Ascending aorta (tissue), 2 donors: ENCODE results near the gene PARP4. TPM values are rescaled to one million over a fixed set of nuclear protein-coding genes. Genes with fewer than 3 reads are reported as not detected.

Experiments used
- DNase-seq, 2 donors: peaks; one replicate each; pipeline ENCODE4 v3.0.0-alpha.2; 2019; ENCODE audit warnings: low spot score in 2 of 2
- H3K27ac ChIP-seq, 2 donors: fragments of 200-600 bp; sonication (generic); one replicate each; pipeline ENCODE4 v1.5.1; 2016 to 2017; ENCODE audit warnings: mild to moderate bottlenecking in 1 of 2
- H3K27me3 ChIP-seq: fragments of 200-600 bp; sonication (generic); one replicate; pipeline ENCODE4 v1.5.1; 2017
- H3K36me3 ChIP-seq, 2 donors: fragments of 200-600 bp; sonication (generic); one replicate each; pipeline ENCODE4 v1.5.1; 2016
- H3K4me1 ChIP-seq, 2 donors: fragments of 200-600 bp; sonication (generic); one replicate each; pipeline ENCODE4 v1.5.1; 2016 to 2017; ENCODE audit warnings: mild to moderate bottlenecking in 1 of 2
- H3K4me3 ChIP-seq, 2 donors: fragments of 200-600 bp; sonication (generic); one replicate each; pipeline ENCODE4 v1.5.1; 2016 to 2017; ENCODE audit warnings: mild to moderate bottlenecking in 1 of 2
- H3K9me3 ChIP-seq, 2 donors: fragments of 200-600 bp; sonication (generic); one replicate each; pipeline ENCODE4 v1.5.1; 2016
- intact Hi-C: fragments of 100-400 bp; cut with DNase I; formaldehyde crosslinking; loops from one replicate; pipeline ENCODE4 v1.15.1; 2023
- total RNA-seq: library from RNA; depleted of rRNA; stranded (reverse); fragments of >200 nt; gene quantifications from one replicate; pipeline ENCODE4 v1.1.0, GENCODE V29; 2016
- TF ChIP-seq, protein P1 (sequence below), 3 experiments: fragments of 200-600 bp in 2 of 3; fragments of 450-650 bp in 1 of 3; sonication (generic) in 2 of 3; IDR thresholded peaks; one replicate each; pipeline ENCODE4 v1.5.1; 2016 to 2019; ENCODE audit warnings: antibody characterized with exemption in 3 of 3, mild to moderate bottlenecking in 1 of 3, moderate library complexity in 1 of 3

Gene PARP4
- total RNA-seq, 1 donor from 2014 or later, result 15.8 TPM

GRCh38 chr13:24540236-24541126 is 27.9 kb upstream of the PARP4 start:
- TF ChIP-seq, protein P1, sequence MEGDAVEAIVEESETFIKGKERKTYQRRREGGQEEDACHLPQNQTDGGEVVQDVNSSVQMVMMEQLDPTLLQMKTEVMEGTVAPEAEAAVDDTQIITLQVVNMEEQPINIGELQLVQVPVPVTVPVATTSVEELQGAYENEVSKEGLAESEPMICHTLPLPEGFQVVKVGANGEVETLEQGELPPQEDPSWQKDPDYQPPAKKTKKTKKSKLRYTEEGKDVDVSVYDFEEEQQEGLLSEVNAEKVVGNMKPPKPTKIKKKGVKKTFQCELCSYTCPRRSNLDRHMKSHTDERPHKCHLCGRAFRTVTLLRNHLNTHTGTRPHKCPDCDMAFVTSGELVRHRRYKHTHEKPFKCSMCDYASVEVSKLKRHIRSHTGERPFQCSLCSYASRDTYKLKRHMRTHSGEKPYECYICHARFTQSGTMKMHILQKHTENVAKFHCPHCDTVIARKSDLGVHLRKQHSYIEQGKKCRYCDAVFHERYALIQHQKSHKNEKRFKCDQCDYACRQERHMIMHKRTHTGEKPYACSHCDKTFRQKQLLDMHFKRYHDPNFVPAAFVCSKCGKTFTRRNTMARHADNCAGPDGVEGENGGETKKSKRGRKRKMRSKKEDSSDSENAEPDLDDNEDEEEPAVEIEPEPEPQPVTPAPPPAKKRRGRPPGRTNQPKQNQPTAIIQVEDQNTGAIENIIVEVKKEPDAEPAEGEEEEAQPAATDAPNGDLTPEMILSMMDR (IDR thresholded peaks at IDR 0.05), result no peak
- Histone ChIP-seq H3K4me3 (no peak overlapping the region), H3K36me3 (no peaks in the 10 kb centered on the region), H3K4me1 (no peaks in the 10 kb centered on the region), H3K27me3 (no peaks in the 10 kb centered on the region), H3K27ac (no peak overlapping the region), H3K9me3 (no peaks in the 10 kb centered on the region)
- no peak for DNase-seq
- intact Hi-C loops, result no loop called here

DNA sequence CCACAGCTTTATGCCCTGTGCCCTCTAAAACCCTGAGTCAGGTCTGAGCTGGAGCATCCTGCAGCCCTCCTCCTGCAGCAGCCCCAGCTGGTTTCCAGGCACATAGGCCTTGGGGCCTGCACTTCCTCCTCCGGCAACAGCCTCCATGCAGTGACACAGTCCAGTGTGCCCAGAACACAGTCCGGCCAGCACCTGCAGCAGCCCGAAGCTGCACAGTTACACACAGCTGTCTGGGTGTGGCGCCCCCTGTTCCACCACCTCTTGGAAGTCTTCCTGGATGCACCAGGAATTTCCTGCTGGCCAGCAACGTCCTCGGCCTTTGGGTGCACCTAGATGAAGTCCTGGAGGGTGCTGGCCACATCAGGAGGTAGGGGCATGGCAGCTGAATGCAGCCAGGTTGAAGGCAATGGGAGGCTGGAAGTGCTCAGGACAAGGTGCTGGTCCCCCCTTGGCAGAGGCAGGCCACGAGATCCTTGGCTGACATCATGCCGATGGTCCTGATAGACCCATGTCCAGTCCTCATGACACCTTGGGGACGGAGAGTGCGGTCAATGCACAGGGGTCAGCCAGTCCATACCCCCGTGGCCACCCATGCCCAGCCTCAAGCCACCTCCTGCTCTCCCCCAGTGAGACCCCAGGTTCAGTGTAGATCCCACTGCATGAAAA is 27.1 kb upstream of the PARP4 start:
- H3K36me3 ChIP-seq, result no peaks in the 10 kb centered on the region
- TF ChIP-seq, protein P1 (IDR thresholded peaks at IDR 0.05), result no peak
- no peaks in the 10 kb centered on the region for H3K9me3 ChIP-seq
- H3K27ac ChIP-seq, result no peak overlapping the region
- DNase-seq, result no peak
- no peak overlapping the region for H3K4me3 ChIP-seq
- no peaks in the 10 kb centered on the region for H3K4me1 ChIP-seq
- H3K27me3 ChIP-seq, result no peaks in the 10 kb centered on the region
- intact Hi-C loops, result no loop called here

DNA sequence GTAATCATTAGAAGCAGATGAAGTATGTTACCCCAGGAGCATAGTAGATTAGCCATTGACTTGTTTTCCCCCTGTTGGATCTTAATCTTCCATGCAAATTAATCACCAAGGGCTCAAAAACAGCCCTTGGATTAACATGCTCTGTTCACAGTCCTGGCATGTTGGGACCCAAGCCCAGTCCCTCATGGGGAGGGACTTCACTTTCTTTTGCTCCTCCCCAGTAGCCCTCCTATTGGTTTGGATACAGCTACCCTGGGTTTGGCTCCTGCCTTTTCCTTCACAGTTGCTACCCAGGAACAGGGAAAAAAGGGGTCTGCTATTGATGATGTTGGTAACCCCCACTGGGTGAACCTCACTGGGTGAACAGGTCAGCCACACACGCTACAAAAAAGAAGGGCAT is 16.9 kb upstream of the PARP4 start:
- TF ChIP-seq, protein P1 (IDR thresholded peaks at IDR 0.05), result no peak
- no peak for DNase-seq
- no peak overlapping the region for H3K27ac ChIP-seq
- no peaks in the 10 kb centered on the region for H3K36me3 ChIP-seq
- H3K4me1 ChIP-seq, result no peaks in the 10 kb centered on the region
- H3K27me3 ChIP-seq, result no peaks in the 10 kb centered on the region
- H3K9me3 ChIP-seq, result no peaks in the 10 kb centered on the region
- intact Hi-C loops, result no loop called here
- H3K4me3 ChIP-seq, result no peak overlapping the region

DNA sequence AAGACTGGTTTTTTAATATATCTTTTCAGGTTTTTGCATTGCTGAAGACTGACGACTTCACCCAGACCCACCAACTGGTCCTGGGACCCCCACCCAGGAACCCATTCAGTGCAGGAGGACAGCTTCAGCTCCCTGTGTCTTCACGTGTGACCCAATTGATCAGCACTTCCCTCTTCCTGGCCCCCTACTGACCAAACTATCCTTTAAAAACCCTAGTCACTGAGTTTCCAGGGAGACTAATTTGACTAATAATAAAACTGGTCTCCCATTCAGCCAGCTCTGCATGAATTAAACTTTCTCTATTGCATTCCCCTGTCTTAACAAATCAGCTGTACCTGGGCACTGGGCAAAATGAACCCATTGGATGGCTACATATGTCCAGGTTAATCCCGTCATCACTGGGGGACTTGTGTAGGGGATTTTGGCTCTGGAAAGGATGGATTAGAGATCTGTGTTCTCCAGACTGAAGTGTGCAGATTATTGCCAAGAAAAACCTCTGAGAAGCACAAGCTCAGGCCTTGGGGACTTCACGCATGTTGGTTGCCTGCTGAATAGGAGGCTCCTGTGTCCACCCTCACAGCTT is 16.3 kb upstream of the PARP4 start:
- no peaks in the 10 kb centered on the region for H3K4me1 ChIP-seq
- DNase-seq, result no peak
- no peaks in the 10 kb centered on the region for H3K9me3 ChIP-seq
- TF ChIP-seq, protein P1 (IDR thresholded peaks at IDR 0.05), result no peak
- no peak overlapping the region for H3K27ac ChIP-seq
- no peak overlapping the region for H3K4me3 ChIP-seq
- H3K27me3 ChIP-seq, result no peaks in the 10 kb centered on the region
- H3K36me3 ChIP-seq, result no peaks in the 10 kb centered on the region
- intact Hi-C loops, result no loop called here

DNA sequence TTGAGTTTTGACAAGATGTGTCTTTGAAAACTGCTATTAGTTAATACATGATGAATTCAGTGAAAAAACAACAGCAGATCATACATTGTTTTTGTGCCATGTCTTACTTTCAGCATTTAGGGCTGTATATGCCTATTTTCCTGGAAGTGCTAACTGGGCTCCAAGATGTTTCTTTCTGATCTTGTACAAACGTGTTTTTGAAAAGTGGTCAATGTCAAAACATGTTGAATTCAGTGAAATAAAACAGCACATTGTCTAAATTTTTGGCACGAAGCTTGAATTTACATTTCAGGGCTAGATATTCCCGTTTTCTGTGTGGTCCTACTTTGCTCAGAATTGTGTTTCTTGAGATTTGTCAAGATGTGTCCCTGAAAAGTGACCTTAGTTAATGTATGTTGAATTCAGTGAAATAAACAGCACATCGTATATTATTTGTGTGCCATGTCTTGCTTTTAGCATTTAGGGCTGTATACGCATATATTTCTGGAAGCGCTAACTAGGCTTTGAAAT is 14.7 kb upstream of the PARP4 start:
- H3K36me3 ChIP-seq, result no peaks in the 10 kb centered on the region
- DNase-seq, result no peak
- intact Hi-C loops, result no loop called here
- TF ChIP-seq, protein P1 (IDR thresholded peaks at IDR 0.05), result no peak
- no peaks in the 10 kb centered on the region for H3K4me1 ChIP-seq
- no peaks in the 10 kb centered on the region for H3K27me3 ChIP-seq
- no peaks in the 10 kb centered on the region for H3K9me3 ChIP-seq
- H3K27ac ChIP-seq, result no peak overlapping the region
- no peak overlapping the region for H3K4me3 ChIP-seq
